Gastrocnemius medialis (tissue), 4 donors: ENCODE results near the gene EPB41L1.

ENCODE experiments used
- CTCF ChIP-seq, 5 experiments: fragments of 450-650 bp in 3 of 5; fragments of 200-600 bp in 2 of 5; sonication (generic) in 2 of 5; IDR thresholded peaks in 4 of 5; conservative IDR thresholded peaks in 1 of 5; 1 replicate in 4 of 5; 2 replicates in 1 of 5; pipeline ENCODE4 v1.5.1; 2016 to 2019; ENCODE audit warnings: antibody characterized with exemption in 5 of 5, mild to moderate bottlenecking in 3 of 5, moderate library complexity in 3 of 5
- POLR2A ChIP-seq, 2 donors: fragments of 450-650 bp; IDR thresholded peaks; one replicate each; pipeline ENCODE4 v1.6.1; 2017; ENCODE audit warnings: antibody characterized with exemption in 2 of 2, mild to moderate bottlenecking in 2 of 2, moderate library complexity in 2 of 2

- TF ChIP-seq CTCF (IDR thresholded peaks at IDR 0.05 in 4 of 5, conservative IDR thresholded peaks at IDR 0.05 in 1 of 5) (no peak), POLR2A (IDR thresholded peaks at IDR 0.05) (no peak)
These were observed 120.5 kb downstream of the EPB41L1 start for GRCh38 chr20:36275011-36275410.
